ENCODE results near the gene PCDH9.

GRCh38 chr13:67048821-67049150 lies 181.3 kb downstream of the PCDH9 start:
- TF ChIP-seq CTCF (IDR thresholded peaks at IDR 0.05) (no peak), POLR2A (IDR thresholded peaks at IDR 0.05) (no peak)

Data from Peyer's patch (tissue), 4 donors.